SKM-1 treated with dmso at 0.1 percent for 144 hours (cell line): Measurements from ENCODE around the gene HESX1.

Source experiments
- DNase-seq: peaks from one replicate; lab custom pipeline; 2025; ENCODE audit not compliant: unreplicated experiment; lab: John Stamatoyannopoulos, UW

The HESX1 gene

DNA sequence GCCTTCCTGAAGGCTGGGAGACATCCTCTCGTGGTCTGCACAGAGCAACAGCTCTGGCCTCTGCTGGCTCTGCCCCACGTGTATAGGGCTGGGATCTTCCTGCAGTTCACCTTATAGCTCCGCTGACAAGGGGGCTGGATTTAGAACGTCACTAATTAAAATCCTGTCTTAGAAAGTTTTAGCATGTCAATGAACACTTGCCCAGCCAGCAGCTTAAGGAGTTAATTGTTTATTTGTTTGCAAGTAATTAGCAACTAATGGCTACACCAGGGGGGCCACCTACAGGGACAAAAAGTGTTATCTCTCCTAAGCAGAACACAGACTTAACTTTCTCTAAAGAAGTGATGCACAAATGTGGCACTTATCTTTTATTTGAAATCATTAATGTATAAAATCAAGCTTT, at the start of gene HESX1:
TSS of gene HESX1 (minus strand) at position 84 of the 403 bp plus-strand sequence. CDS start at position 24, 60 bp downstream.
- no peak for DNase-seq

DNA sequence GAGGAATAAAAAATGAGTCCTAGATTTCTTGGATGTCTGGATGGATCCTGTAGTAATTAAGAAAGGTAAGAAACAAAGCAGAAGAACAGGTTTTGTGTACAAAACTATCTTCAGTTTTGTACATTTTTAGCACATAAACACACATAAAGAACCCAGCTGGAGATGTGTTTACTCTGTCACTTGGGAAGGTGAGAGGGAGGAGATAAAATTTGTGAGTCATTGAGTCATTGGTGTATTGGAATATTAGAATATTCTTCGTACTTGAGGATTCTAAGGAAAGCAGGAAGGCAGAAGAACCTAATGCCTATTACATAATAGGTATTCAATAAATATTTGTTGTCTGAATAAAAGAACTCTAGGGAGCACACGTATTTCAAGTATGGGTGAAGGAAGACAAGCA, 45.2 kb upstream of the HESX1 start:
- no peak for DNase-seq

DNA sequence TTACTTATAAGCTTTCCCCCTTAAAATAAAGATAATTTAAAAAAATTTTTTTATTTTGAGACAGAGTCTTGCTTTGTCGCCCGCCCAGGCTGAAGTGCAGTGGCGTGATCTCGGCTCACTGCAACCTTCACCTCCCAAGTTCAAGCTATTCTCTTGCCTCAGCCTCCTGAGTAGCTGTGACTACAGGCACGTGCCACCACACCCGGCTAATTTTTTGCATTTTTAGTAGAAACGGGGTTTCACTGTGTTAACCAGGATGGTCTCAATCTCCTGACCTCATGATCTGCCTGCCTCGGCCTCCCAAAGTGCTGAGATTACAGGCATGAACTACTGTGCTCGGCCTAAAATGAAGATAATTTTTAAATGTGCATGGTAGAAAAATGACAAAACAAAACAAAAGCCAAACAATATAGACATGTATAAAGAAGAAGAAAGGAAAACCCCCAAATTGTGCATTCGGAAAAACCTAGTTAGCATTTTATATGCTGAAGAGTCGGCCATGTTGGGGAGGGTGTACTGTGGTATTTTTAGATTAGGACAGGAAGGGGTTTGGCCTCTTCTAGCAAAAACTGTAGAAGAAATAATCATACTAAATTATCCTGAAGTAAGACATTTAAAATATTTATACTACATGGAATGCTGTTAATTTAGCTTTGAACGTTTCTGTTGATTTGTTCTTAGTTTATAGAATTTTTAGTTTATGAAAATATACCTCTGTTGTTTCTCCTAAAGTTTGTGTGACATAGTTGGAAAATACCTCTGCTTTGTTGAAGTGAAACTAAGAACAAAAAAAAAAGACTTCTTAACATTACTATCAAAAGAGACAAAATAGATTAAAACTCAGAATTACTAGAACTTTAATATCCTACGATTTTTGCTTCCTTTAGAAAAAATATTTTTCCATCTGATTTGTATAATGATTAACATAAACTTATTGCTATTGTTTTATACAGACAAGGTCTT, 35.1 kb upstream of the HESX1 start:
- DNase-seq = no peak

DNA sequence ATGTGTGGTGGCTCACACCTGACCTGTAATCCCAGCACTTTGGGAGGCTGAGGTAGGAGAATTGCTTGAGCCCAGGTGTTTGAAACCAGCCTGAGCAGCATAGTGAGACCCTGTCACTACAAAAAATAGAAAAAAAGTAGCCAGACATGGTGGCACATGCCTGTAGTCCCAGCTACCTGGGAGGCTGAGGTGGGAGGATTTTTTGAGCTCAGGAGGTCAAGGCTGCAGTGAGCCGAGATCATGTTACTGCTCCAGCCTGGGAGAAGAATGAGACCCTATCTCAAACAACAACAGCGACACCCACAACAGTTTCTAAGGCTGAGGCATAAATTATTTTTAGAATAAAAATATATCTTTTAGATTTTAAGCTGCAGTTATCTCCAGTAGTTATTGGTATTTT, 34.0 kb upstream of the HESX1 start:
- DNase-seq = no peak

GRCh38 chr3:57230006-57230405, 30.2 kb upstream of the HESX1 start:
- DNase-seq = no peak

DNA sequence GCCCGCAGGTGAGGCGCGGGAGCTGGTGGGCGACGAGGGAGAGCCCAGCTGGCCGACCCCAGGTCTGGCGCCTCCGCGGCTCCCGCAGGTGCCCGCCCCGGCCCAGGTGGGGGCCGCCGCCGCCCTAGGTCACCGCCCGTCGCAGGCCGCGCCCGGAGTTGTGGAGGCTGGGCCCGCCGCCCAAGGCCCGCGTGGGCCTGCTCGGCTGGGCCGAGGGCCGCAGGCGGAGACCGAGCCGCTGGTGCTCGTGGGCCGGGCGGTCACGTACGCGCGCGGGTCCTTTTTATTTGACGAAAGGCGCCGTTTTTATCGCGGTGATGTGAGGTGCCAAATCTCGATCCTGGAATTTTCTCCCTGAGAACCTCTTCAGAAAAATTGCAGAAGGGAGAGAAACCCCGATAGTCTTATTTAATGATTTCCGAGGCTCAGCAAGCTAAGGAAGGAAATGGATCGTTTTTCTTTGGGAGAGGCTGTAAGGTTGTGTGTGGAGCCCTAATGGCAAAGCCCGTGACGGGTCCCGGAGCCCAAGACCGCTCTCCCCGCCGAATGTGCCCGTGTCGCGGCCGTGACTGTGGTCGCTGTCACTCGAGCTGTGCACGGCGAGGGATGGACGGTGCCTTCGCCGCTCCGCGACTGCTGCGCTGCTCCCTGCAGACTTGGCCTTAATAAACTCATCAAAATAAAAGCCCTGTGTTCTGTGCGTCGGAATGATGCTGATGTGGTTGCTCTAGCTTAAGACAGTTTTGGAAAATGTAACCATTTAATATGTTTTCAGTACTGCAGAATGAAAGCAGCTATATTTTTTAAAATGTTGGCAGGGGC, 28.4 kb upstream of the HESX1 start:
- no peak for DNase-seq

DNA sequence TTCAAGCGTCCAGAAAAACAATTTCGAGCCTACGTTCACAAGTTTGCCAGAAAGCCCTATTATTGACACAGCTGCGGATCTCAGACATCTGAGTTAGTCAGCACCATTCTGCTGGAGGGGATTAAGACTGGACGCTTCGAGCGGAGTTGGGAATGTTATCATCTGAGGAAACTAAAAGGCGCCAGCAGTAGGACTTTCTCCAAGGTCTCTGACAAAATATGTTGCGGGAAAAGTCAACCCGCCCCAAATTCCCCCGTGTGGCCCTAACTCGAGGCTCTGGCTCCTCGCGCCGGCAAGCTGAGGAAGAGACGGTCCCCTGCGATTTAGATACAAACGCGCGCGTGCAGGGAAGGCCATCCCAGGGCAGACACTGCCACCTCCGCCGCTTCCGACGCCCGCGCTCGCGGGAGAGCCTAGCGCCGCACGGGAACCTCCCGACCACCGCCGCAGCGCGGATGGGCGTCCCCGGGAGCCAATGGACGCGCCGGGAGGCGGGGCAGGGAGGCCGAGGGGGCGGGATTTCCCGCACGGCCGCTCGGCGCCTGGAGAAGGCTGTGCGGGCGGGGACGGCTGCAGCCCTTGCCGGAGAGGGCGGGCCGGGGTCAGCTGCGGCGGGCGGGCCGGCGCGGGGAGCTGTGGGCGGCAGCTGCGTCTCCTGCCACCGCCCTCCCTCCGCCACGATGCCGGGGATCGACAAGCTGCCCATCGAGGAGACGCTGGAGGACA, 27.6 kb upstream of the HESX1 start, which contains the start of gene APPL1:
TSS of gene APPL1 (plus strand) at position 526 of the 726 bp plus-strand sequence. CDS start at position 681, 155 bp downstream.
- DNase-seq = peak; percentile 88

- peak; percentile 41 for DNase-seq
Measured at GRCh38 chr3:57226176-57226575, 26.4 kb upstream of the HESX1 start.

DNA sequence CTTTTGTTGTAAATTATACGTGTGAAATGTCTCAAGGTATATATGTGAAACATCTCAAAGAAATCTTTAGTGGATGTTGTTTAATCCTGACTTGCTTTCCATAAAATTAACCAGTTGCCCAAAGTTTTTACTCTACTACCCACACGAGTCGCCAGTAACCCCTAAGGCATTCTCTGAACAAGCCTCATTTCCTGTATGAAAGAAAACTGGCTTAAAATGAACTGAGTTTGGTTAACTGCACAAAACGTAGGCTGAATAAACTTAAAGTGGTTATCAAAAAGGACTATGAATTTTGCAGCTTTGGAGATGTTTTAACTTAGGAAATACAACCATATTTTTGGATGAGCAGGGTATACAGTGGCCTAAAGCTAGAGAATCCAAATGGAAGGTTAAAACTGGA, 25.1 kb upstream of the HESX1 start:
- no peak for DNase-seq

- no peak for DNase-seq
Measured at GRCh38 chr3:57221883-57222282, 22.1 kb upstream of the HESX1 start.

DNA sequence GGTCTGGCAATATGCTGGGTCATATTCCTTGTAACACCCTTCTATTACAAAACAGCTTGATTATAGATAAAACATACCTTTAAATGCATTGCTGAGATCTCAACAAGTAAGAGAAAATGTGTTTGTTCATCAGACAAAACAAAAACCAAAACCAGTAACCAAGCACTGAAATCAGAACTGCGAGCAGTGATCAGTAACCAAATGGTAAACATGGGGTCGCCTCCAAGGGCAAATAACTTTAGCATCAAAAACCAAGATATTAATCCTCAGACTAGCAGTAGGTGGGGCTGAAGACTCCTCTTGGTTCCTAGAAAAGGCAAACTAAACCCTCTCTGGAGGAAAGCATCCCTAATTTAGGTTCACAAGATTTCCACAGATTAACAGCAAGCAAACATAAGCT, 6.6 kb upstream of the HESX1 start:
- no peak for DNase-seq

GRCh38 chr3:57194641-57195040, 5.1 kb downstream of the HESX1 start:
- no peak for DNase-seq

DNA sequence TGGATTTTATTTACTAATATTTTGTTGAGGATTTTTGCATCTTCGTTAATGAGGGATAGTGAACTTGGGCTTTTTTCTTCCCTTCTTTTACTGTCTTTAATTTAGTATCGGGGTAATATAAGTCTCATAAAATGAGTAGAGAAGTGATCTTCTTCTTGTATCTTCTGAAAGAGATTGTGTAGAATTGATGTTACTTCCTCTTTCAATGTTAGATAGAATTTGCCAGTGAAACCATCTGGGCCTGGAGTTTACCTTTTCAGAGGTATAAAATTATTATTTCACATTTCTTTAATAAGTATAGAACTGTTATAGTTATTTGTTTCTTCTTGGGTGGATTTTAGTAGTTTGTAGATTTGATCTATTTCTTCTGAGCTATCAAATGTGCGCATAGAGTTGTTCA, 7.8 kb downstream of the HESX1 start:
- no peak for DNase-seq

GRCh38 chr3:57184526-57184925, 15.3 kb downstream of the HESX1 start:
- no peak for DNase-seq

- peak; percentile 20 for DNase-seq
Measured at GRCh38 chr3:57179580-57180410, 20.0 kb downstream of the HESX1 start.

GRCh38 chr3:57176045-57176444, 23.7 kb downstream of the HESX1 start:
- no peak for DNase-seq

DNA sequence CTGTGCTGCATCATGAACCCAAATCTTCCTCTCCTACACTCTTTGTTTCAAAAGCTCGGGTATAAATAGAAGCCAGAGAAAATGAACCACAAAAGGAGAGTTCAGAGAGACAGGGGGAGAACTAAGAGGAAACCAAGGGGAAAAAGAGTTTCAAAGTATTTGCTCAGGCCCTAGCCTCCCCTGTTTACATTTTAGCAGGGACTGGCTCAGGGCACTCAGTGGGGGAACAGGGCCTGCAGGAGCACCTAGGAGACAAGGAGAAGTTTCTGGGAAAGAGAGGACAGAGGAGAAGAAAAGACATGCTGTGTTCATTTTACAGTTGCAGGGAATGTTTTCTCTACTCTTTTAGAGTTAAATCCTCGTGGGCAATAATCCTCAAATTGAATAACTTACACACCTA, 26.1 kb downstream of the HESX1 start:
- DNase-seq = no peak

- no peak for DNase-seq
Measured at GRCh38 chr3:57170946-57171345, 28.8 kb downstream of the HESX1 start.

- peak; percentile 42 for DNase-seq
Measured at GRCh38 chr3:57169872-57170623, 29.7 kb downstream of the HESX1 start.

GRCh38 chr3:57169108-57169507, 30.7 kb downstream of the HESX1 start:
- no peak for DNase-seq
